ENCODE data around the gene PAK5.

PAK5 gene

GRCh38 chr20:9592419-9592818, 246.5 kb downstream of the PAK5 start:
- DNase-seq (ENCODE audit: insufficient read length, low spot score) (no peak), FAIRE-seq (no peak)
- no peak for TF ChIP-seq CTCF (IDR thresholded peaks at IDR 0.05; ENCODE audit: insufficient read depth, missing control alignments)

GRCh38 chr20:9591080-9591479, 247.8 kb downstream of the PAK5 start:
- TF ChIP-seq CTCF (IDR thresholded peaks at IDR 0.05; ENCODE audit: insufficient read depth, missing control alignments), result no peak
- DNase-seq (ENCODE audit: insufficient read length, low spot score) (no peak), FAIRE-seq (no peak)

DNA sequence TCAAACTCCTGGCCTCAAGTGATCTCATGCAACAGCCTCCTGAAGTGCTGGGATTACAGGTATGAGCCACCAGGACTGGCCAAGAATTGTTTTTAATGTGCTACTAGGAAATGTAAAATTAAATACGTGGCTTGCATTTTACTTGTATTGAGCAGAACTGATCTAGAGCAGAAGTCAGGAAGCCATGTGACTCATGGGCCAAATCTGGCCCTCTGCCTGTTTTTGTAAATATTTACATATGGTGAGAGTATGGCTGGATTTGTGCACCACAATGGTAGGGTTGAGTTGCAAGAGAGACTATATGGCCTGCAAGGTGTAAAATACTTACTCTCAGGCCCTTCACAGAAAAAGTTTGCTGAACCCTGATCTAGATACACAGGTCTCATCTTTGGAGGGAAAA, 248.7 kb downstream of the PAK5 start:
- no peak for DNase-seq (ENCODE audit: insufficient read length, low spot score)
- TF ChIP-seq CTCF (IDR thresholded peaks at IDR 0.05; ENCODE audit: insufficient read depth, missing control alignments), result no peak
- no peak for FAIRE-seq

DNA sequence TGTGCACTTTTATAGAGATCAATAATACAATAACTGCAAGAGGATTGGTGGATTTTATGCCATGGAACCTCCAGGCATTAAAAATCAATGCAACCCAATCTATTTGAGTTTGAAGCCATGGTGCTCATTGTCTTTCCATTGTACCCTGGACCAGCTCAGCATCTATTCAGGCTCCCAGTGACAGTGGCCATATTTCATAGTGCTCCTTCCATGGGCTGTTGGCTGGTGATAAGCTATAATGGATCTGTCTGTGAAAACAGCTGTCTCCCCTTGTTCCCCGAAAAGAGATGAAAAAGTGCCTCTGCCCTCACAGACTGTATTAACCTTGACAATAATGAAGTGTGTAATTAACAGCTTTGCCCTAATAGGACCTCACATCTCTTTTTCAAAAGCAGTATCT, 250.2 kb downstream of the PAK5 start:
- DNase-seq (ENCODE audit: insufficient read length, low spot score) (no peak), FAIRE-seq (no peak)
- TF ChIP-seq CTCF (IDR thresholded peaks at IDR 0.05; ENCODE audit: insufficient read depth, missing control alignments), result no peak

- FAIRE-seq (no peak), DNase-seq (ENCODE audit: insufficient read length, low spot score) (no peak)
- no peak for TF ChIP-seq CTCF (IDR thresholded peaks at IDR 0.05; ENCODE audit: insufficient read depth, missing control alignments)
Observed at GRCh38 chr20:9583151-9583550, 255.7 kb downstream of the PAK5 start.

DNA sequence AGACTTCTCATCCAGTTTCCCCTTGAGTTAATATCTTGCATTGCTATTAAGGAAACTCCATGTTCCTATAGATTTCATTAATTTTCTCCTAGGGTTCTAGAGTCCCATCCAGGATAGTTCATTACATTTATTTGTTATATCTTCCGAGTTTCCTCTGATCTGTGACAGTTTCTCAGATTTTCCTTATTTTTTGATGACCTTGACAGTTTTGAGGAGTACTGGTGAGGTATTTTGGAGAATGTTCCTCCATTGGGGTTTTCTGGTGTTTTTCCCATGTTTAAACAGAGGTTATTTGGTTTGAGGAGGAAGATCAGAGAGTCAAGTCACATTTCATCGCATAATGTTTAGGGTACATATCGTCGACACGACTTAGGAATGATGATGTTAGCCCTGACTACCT, 256.7 kb downstream of the PAK5 start:
- TF ChIP-seq CTCF (IDR thresholded peaks at IDR 0.05; ENCODE audit: insufficient read depth, missing control alignments), result no peak
- FAIRE-seq, result no peak
- DNase-seq (ENCODE audit: insufficient read length, low spot score), result no peak

- DNase-seq (ENCODE audit: insufficient read length, low spot score) (no peak), FAIRE-seq (no peak)
- no peak for TF ChIP-seq CTCF (IDR thresholded peaks at IDR 0.05; ENCODE audit: insufficient read depth, missing control alignments)
Observed at GRCh38 chr20:9581509-9581908, 257.4 kb downstream of the PAK5 start.
